ENCODE measurements around the gene DDX4.
"Not testable (repeated sequence)": the region's sequence is repeated elsewhere in the genome, so short reads cannot be mapped to it uniquely, and the experiment has no call there.

Gene DDX4

DNA sequence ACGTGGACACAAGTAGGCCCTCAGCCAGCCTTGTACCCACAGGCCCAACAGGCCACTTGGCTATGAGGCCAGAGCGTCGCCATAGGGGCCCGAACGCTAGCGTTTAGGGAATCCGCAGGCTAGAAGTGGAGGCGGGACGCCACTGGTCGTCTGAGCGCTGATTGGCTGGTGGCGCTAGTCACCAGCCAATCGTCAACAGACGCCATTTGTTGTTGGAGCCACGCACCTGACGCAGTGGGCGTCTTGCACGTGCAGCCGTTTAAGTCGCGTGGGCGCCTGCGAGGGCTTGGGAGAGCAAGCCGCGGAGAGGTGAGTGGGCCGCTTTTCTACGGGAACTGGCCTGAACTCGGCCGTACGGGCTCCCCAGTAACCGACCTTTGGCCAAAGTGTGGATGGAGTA is at the start of gene DDX4:
DDX4 (plus strand) TSS at position 269 of the 400 bp plus-strand sequence. CDS start 903 bp downstream, outside the sequence.
- in situ Hi-C loops (cut with MboI; ENCODE audit: low sequenced_read_pairs): no loop called here

DNA sequence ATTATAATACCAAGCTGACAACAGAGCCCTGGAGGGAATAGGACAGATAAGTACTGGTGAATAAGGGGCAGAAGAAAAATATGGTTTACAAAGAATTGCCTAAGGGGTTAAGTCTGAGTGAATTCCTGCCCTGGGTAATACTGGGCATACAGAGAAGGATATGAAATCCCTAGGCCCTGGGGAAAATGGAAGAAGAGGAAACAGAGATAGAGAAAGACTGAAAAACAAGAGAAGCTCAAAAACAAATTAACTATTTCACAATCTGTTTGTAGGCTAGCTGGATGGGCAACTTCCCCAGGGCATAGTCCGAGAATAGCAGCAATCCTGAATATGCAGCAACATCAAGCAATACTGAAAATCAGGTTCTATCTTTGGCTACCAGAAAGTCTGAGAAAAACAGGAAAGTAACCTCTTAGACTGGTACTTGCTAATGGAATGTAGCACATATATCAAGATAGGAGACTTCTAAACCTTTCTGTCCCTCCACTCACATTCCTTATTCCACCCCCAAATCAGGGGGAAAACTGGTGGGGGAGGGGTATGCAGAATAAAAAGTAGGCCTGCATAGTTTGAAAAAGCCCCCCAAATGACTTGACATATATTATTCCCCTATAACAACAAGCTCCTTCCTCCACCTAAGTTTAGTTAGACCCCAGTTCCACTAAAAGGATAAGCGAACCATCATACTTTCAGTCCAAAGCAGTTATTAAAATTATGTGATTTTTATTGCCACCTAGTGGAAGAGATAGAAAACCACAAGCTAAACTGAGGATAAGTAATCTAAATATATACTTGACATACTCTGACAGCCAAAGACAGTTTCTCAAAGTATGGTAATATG is 46.4 kb upstream of the DDX4 start:
- in situ Hi-C loops (cut with MboI; ENCODE audit: low sequenced_read_pairs): no loop called here

DNA sequence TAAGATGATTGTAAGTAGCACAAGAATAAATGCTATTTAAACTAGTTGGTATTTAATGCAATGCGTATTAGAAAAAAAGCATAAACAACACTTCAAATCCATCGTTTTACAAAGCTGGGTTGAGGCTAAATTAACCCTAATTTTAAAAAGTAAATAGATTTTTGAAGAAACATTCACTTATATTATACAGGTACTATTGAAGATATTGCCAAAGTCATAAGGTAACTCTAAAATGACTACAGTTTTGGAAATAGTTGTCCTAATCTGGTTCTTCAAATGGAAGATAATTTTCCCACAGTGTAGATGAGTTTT is 45.8 kb upstream of the DDX4 start:
- in situ Hi-C loops (cut with MboI; ENCODE audit: low sequenced_read_pairs): no loop called here

DNA sequence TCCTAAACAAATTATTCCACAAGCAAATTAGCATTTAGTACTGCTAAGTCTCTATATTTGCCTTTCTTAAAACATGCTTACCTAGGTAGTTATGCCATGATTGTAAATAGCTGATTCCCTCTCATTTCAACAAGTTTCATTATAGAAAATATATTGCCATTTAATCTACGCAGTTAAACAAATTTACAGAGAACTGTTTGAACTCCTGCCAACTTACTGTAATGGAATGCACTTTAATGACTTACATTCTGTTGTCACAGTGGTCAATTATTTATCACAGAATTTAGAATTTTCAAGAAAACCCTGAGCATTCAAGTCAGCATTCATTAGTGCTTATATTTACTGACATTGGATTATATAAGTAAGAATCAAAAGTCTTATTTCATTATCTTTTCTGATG is 45.4 kb upstream of the DDX4 start:
- in situ Hi-C loops (cut with MboI; ENCODE audit: low sequenced_read_pairs): no loop called here

DNA sequence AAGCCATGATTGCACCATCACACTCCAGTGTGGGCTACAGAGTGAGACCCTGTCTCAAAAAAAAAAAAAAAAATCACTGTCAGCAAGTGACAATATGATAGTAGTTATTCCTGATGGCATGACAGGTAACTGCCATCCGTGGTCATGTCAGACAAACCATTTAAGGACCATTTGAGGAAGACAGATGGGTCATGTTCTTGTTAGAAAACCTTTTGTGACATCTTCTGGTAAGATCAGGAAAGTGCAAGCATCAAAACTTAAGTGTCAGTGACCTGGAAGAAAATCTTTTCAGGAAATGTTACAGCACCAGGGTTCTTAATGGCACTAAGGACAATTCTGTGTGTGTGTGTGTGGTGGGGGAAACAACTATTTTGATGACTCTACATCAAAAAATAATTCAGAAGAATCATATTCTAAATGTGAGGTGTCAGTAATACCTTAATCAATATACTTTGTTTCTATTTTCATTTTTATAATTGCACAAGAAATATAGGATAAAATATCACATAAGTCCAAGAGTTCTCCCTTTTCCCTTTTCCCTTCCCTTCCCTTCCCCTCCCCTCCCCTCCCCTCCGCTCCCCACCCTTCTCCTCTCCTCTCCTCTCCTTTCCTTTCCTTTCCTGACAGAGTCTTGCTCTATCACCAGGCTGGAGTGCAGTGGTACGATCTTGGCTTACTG is 43.6 kb upstream of the DDX4 start:
- in situ Hi-C loops (cut with MboI; ENCODE audit: low sequenced_read_pairs): no loop called here

DNA sequence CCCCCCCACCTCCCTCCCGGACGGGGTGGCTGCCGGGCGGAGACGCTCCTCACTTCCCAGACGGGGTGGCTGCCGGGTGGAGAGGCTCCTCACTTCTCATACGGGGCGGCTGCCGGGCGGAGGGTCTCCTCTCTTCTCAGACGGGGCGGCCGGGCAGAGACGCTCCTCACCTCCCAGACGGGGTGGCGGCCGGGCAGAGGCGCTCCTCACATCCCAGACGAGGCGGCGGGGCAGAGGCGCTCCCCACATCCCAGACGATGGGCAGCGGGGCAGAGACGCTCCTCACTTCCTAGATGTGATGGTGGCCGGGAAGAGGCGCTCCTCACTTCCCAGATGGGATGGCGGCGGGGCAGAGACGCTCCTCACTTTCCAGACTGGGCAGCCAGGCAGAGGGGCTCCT is 41.2 kb upstream of the DDX4 start:
- in situ Hi-C loops (cut with MboI; ENCODE audit: low sequenced_read_pairs): not testable (repeated sequence)

DNA sequence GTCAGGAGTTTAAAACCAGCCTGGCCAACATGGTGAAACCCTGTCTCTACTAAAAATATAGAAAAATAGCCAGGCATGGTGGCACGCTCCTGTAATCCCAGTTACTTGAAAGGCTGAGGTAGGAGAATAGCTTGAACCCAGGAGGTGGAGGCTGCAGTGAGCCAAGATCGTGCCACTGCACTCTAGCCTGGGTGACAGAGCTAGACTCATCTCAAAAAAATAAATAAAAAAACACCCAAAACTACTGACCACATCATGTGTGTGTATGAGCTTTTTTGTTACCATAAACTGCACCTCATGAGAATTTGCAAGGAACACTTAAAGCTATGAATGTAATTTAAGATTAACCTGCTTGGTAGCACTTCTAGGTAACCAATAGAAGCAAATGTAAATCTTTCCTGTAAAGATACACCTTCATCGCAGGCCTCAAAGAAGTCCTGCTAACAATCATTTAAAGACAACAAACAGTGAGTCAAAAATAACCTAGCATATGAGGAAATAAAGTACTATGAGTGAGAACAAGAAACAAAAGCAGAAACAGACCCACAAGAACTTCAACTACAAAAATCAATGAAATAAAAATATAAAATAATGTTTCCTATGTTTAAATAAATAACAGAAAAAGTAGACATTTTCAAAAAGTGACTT is 38.7 kb upstream of the DDX4 start:
- in situ Hi-C loops (cut with MboI; ENCODE audit: low sequenced_read_pairs): no loop called here

DNA sequence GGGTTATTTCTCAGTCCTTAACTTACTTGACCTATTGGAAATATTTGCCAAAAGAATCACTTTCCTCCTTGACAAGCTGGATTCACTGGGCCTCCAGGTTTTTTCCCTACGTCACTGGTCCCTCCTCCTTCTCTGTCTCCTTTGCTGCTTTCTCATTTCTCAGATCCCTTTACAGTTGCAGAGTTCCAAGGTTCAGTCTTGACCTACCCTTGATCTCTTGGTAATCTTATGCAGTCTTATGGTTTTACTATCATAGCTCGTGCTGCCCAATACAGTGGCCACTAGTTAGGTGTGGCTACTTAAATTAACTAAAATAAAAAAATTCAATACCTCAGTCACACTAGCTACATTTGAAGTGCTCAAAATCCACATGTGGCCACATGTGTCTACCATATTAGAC is 37.1 kb upstream of the DDX4 start:
- in situ Hi-C loops (cut with MboI; ENCODE audit: low sequenced_read_pairs): no loop called here

DNA sequence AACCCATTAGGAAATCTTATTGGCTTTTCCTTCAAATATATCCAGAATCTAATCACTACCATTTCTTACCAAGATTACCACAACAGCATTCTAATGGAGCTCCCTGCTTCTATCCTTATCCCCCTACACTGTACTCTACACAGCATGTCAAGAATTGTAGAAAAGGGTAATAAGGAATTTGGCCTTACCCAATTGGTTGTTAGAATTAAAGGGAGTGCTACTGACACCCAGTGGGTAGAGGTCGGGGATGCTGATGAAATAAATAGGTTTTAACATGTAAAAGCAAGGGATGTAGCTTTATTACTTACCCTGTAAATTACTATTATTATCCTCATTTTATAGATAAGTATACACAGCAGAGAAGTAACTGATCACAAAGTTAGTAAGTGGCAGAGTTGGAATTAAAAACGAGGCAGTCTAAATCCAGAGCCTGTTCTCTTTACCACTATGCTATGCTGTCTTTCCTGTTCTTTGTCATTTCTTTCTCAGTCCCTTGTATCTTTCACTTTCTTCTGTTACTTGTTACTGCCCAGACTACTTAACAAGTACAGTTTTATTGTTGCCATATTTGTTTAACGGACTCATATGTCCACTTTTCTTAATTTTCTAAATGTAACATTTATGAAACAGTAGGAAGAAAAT is 36.3 kb upstream of the DDX4 start:
- in situ Hi-C loops (cut with MboI; ENCODE audit: low sequenced_read_pairs): no loop called here

DNA sequence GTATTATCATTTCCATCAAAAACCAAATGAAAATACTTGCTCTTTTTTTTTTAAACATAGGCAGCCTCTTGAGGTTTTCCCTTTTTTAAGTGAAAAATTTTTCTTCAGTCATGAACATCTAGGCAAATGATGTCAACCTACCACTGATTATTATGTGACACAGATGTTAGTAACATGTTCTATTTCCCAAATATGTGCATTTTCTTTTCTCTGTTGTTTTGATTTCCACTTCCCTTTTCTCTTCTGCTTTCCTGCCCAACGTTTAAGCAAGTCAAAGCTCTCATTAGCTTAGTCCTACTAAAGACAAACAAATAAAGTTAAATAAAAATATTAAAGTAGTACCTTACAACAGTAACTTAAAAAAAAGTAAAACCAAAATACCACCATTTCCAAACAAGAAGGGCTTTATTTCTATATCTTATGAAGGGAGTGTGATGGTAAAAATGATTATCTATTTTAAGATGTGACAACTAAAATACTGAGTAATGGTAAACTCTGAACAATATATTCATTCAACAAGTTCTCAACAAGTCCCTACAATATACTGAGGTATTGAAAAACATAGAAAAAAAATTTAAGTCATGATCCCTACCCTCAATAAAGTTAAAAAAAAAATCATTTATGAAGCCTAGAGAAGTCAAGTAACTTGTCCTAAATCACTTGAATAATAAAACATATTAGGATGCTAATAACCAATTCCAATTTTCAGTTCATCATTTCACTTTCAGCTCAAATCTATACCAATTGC is 35.1 kb upstream of the DDX4 start:
- in situ Hi-C loops (cut with MboI; ENCODE audit: low sequenced_read_pairs): no loop called here

DNA sequence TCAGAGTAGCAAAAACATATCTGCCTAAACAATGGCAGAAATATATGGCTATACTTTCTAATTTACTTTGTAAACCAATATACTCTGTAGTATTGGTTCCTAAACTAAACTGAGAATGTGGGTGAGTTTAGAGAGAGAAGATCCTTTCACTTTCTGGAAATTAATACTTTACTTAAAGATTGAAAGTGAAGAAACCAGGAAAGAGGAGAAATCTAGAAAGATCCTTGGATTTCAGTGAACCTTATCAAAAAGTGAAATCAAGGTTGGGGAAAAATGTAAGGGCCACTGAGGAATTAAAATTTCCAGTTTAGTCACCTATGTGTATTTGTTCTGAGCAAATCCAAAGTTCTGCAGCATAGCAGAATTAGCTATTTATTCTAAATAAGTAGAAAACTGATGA is 31.6 kb upstream of the DDX4 start:
- in situ Hi-C loops (cut with MboI; ENCODE audit: low sequenced_read_pairs): no loop called here

DNA sequence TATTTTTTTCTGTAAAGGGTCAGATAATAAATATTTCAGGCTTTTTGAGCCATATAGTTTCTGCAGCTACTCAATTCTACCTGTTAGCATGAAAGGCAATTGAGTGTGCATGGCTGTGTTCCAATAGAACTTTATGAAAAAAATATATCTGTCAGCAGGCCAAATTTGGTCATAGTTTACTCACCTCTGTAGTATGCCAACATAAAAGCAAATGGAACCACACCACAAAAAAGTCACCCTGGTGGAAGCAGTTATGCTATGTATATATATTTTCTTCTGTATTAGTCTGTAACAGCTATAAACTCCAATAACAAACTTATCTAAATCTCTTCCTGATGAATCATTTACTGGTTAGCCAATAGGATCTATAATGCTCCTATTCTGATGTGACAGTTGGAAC is 29.1 kb upstream of the DDX4 start:
- in situ Hi-C loops (cut with MboI; ENCODE audit: low sequenced_read_pairs): no loop called here

DNA sequence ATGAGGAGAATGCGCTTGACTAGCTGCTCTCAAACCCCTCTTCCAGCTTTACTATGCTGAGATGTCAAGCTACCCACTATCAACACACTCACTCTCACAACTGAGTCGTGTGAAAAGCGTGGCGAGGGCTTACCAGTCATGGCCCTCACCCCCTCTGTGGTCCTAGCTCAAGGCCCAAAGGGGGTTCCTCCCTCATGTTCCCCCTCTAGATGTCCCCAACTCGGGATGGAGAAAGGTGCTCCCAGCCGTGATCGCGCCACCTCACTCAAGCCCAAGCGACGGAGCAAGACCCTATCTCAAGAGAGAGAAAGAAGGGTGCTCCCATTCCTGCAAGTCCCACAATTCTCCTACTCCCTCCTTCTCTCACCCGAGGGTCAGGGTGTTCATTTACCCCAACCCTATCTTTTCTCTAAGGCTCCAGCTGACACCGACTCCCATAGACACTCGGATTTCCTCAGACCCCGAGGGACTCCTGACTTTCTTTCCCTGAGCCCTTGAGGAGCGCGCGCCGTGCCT is 26.3 kb upstream of the DDX4 start:
- in situ Hi-C loops (cut with MboI; ENCODE audit: low sequenced_read_pairs): no loop called here

DNA sequence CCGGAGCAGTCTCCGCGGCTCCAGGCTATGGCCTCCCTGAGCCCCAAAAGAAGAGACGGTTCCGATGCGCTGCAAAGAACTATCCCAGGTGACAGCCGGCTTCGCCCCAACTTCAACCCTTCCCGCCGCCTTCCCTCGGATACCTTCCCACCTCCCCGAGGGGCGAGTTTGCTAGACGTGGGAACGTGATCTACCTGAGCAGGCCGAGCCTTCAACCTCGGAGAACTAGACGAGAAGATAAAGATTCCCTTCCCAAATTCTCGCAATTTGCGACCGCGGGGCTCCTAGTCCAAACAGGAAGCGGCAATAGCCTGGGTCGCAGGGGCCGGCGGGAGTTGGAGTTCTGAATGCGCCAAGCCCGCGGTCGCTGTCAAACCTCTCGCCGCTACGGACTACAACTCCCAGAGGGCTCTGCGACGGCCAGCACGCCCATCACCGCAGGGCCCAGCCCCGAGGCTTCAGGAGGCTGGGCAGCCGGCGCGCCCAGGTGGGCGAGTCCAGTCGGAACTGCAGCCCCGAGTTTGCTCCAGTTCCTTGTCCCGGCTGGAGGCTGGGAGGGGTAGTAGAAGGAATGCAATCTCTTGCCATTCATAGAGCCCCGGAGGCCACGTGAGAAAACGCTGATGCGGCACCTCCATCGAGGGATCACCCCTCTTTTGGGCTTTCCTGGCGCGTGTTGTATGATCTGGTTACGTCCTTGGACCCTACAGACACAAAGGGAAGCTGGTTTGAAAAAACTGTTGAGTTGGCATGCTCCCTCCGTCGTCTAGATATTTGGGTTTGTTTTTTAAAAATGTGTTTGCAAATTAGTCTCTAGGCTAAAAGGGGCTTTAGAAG is 25.6 kb upstream of the DDX4 start, which contains the start of gene SLC38A9:
SLC38A9 (minus strand) TSS at position 302 of the 837 bp plus-strand sequence. CDS start 14,366 bp downstream, outside the sequence.
- in situ Hi-C loops (cut with MboI; ENCODE audit: low sequenced_read_pairs): no loop called here

DNA sequence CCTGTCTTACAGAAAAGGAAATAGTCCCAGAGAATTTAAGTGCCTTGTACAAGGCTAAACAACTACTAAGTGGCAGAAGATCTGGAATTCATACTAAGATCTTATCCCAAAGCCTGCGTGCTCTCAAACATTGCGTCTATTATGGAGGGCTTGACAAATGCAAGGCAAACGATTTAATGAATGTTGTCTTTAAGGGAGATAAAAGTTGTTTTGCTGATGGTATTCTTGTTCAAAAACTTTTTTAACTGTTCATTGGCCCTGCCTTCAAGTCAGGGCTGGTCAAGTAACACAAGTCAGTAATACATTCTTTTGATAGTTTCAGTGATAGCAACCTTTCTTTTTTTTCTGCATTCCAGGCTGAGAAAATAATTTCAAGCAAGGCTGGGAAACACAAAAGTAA is 24.0 kb upstream of the DDX4 start:
- in situ Hi-C loops (cut with MboI; ENCODE audit: low sequenced_read_pairs): no loop called here

DNA sequence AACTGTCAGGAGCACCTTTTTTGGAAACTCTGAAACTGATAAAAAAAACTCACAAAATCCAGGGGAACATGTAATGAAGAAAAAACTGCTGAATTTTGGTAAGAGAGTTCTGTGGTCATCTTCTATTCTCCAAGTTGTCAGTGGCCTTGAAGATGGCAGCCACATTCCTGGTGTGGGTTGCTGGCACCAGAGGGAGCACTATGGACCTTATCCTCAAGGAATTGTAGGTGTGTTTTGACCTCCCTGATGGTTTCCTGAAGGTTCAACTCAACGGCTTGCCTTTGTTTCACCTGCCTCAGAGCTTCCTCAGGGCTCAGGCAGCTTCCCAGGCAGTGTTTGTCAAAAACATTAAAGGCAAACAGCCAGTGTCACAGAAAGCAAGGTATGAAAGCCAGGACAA is 23.5 kb upstream of the DDX4 start:
- in situ Hi-C loops (cut with MboI; ENCODE audit: low sequenced_read_pairs): no loop called here

DNA sequence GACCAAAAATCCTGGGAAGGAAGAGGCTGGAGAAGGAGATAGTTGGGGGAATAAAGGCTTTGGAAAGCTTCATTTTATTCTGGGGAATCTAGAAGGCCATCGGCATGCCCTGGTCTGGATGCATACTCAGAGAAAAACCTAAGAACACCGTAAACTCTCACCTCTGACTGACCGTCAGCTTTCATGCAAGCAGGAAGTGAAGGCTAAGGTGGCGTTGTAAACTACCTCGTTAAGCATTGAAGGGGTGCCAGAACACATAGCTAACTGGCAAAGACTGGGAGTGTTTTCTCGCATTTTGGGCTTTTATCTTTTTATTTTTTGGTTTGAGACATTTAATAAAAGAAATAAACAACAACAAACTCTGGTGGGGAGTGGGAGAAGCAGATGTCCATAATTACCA is 23.1 kb upstream of the DDX4 start:
- in situ Hi-C loops (cut with MboI; ENCODE audit: low sequenced_read_pairs): no loop called here

DNA sequence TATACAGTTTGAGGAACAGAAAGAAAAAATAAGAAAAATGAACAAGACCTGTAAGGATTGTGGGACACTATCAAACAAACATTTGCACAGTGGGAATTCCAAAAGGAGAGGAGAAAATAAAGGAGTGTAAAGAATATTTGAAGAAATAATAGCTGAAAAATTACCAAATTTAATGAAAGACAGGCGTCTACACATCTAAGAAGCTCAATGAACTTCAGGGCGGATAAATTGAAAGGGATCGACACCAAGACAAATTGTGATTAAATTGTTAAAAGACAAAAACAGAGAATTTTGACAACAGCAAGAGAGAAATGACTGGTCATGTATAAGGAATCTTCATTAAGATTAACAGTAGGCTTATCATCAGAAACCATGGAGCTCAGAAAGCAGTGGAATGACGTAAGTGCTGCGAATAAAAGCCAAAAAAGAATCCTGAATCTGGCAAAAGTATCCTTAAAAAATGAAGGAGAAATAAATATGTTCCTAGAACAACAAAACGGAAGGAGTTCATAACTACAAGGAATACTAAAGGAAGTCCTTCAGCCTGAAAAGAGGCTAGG is 22.3 kb upstream of the DDX4 start:
- in situ Hi-C loops (cut with MboI; ENCODE audit: low sequenced_read_pairs): no loop called here

DNA sequence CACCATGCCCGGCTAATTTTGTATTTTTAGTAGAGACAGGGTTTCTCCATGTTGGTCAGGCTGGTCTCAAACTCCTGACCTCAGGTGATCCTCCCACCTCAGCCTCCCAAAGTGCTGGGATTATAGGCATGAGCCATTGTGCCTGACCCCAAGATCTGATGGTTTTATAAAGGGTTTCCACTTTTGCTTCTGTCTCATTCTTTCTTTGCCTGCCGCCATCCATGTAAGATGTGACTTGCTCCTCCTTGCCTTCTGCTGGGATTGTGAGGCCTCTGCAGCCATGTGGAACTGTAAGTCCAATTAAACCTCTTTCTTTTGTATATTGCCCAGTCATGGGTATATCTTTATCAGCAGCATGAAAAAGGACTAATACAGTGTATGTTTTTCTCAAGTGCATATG is 18.8 kb upstream of the DDX4 start:
- in situ Hi-C loops (cut with MboI; ENCODE audit: low sequenced_read_pairs): not testable (repeated sequence)
